Hematopoietic multipotent progenitor cell treated with erythropoietin and hydrocortisone succinate and interleukin-3 and kit ligand, for 17 days (in vitro differentiated cells): Measurements from ENCODE around the gene ALDH1A3.

ENCODE experiments used
- DNase-seq: peaks from one replicate; pipeline ENCODE4 v3.0.0-alpha.2; 2015; ENCODE audit warnings: low spot score

Gene ALDH1A3

GRCh38 chr15:100902436-100903167, 23.0 kb downstream of the ALDH1A3 start:
- DNase-seq, result no peak

- DNase-seq, result no peak
These were observed 23.5 kb downstream of the ALDH1A3 start for GRCh38 chr15:100903168-100903554.

DNA sequence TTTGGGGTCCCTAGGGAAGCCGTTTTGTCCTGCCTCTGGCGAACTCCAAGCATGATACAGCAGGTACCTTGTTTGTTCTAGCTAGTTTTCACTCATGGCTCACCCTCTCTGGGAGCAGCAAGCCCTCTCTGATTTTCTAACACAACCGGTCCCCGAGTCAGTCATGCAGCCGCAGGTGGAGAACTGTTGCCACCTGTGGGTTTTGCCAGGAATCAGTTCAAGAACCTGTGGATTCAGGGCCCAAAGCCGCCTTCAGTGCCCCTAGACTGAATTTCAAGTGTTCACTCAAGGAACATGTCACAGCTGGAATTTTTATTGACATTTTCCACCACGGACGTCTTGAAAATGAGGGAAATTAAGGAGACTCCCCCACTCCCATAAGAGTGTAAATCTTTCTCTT, 26.2 kb downstream of the ALDH1A3 start:
- no peak for DNase-seq

DNA sequence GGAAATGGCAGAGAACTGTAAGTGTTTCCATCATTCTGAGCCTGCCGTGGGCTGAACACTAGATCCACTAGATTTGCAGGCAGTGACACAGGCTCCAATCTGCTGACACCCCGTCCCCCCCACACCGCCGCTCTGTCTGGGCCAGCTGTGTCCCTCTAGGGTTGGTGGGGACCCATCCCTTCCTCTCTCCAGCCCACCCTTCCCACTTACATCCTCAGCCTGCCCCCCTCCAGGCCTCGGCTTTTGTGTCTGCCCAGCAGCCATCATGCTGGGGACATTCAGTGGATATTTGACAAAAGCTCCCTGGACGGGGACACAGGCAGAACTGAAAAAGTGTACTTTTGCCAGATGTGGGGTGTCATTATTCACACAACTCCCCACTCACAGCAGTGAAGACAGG, 28.8 kb downstream of the ALDH1A3 start:
- DNase-seq, result no peak

DNA sequence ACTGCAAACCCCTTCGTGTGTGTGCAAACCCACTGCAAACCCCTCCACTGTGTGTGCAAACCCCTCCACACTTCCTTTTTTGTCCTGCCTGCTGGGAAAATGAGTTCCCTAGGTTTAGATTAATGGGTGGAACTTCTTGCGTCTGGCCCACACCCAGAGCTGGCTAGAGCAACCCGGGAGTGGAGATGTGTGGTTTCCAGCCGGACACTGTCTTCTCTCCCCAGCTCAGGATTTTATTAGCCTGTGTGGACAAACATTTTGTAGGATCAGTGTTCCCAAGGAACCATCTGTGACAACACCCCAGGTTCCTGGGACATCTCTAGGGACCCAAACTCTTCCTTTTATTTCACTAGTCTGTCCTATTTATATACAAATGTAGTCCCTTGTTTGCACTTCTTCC, 29.9 kb downstream of the ALDH1A3 start:
- no peak for DNase-seq

DNA sequence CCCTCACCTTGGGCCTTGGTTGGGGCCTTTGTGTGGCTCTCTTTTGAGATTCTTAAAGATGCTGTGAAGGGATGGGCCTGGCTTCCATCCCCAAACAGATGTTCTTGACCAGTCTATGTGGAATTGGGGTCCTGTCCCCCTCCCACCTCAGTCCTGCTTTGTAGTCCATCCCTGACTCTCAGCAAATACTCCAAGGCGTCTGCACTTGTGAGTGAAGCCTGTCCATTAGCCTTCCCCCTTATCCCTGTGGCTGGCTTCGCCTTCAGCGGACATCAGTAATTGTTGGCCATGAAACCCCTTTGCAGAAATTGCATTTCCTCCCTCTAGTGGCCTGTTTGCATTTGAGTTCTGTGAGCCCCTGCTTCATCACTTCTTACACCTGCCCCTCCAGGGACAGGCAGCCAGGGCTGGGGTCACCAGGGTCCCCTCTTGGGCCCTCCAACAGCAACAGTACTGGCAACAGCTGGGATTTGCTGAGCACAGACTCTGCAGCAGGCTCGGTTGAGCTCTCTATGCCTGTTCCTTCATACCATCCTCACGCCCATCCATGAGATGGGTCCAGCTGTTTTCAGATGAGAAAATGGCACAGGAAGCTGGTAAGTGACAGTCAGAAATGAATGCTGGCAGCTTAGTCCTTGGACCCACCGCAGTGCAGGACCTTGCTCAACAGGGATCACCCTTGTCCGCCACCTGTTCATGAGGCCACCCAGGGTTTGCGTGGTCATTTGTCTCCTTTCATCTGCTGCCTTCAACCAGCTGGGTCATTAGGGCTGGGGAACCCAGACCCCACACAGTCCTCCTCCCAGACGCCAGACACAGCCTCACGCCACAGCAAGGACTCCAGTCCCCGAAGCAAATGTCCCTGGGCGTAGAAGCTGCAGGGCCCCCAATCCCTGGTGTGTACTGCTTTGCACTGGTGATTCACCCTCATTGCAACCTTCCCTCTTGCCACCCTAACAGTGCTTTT, 30.6 kb downstream of the ALDH1A3 start:
- DNase-seq, result no peak

- DNase-seq, result no peak
These were observed 31.5 kb downstream of the ALDH1A3 start for GRCh38 chr15:100911086-100911485.

DNA sequence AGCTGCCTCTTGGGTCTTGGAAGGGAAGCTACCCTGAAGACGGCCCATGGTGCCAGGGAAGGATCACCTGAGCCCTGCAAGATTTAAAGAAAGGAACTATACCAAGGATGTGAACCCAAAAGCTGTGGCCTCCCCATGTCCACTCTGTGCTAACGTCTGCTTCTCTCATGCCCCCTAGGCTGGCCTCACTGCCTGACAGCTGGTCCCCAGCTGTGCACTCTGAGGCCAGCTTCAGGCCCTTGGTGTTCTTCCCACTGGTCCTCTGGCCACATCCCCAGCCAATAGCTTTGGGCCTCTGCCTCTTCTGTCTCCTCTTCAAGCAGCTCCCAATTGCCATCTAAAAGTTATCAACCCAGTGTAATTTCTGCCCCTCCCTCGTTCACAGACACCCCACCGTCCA, 34.3 kb downstream of the ALDH1A3 start:
- no peak for DNase-seq

GRCh38 chr15:100914876-100915275, 35.2 kb downstream of the ALDH1A3 start:
- DNase-seq, result no peak

GRCh38 chr15:100918034-100918689, 38.5 kb downstream of the ALDH1A3 start:
- no peak for DNase-seq

DNA sequence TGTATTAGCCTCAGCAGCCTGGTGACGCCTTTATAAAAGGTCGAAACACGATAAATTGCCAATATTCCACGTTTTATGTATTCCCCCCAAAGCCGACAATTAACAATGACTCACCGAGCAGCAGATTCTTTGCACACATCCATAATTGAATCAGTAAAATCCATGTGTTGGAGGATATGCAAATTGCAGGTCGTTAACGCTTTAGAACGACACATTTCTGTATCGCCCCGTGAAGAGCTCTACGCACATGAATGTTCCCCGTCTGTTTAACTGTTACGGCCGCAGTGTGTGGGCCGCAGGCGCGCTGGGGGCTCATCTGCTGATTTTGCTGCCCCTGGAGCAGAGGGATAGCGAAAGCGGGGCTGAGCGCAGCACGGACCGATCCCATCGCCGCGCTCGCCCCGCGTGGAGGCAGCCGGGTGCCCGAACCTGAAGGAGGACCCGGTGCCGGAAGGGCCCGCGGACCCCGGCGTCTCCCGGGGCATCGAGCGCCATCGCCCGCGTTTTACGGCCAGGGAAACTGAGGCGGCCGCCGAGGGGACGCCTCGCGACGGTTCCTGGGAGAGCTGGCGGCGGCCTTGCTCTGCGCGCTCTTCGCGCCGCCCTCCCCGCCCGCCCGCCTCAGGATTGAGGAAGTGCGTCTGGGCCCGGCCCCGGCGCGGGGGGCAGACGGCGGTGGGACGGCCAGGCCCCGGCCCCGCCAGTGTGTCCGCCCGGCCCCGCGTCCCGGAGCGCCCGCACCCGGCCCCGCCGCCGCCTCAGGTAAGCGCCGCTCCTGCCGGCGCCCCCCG, 39.3 kb downstream of the ALDH1A3 start, which contains the start of gene LRRK1:
Gene LRRK1 (plus strand): TSS at position 668 of the 791 bp plus-strand sequence. CDS start 5,276 bp downstream, outside the sequence.
- no peak for DNase-seq

DNA sequence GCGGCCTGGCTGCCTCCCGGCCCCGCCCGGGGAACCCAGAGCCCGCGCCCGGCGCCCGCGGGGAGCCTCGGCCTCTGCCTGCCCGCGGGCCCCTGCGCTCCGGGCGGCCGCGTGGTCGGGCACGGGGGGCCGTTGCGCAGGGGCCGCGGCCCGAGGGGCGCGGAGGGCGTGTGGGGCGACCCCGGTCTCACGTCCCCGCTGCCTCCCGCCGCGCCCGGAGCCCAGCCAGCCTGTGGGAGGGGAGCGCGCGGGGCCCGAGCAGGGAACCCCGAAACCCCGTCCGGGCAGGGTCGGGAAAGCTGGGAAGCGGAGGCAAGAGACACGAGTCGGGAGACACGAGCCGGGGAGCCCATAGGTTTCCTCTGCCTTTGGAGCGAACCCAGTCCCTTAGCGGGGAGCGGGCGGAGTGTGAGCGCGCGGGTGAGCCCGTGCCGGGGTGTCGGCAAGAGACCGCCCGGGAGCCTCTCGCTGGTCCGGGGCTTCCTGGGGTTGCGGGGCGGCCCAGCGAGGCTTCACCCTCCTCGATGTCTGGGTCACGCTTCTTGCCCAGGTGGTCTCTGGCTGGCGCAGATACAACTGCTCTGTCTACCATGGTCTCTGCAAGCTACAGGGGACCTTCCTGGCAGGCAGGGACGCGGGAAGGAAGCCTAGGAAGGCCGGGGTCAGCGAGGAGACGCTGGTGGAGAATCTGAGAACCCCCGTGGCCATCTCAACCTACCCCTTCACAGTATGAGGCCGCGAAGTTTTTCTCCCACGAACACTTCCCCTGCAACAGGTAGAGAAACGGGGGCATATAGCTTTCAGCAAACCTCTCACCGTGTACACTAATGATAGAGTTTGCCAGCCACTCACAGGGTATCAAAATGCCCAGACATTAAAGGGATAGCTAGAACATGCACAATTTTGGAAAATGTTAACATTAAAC, 40.1 kb downstream of the ALDH1A3 start:
- no peak for DNase-seq

DNA sequence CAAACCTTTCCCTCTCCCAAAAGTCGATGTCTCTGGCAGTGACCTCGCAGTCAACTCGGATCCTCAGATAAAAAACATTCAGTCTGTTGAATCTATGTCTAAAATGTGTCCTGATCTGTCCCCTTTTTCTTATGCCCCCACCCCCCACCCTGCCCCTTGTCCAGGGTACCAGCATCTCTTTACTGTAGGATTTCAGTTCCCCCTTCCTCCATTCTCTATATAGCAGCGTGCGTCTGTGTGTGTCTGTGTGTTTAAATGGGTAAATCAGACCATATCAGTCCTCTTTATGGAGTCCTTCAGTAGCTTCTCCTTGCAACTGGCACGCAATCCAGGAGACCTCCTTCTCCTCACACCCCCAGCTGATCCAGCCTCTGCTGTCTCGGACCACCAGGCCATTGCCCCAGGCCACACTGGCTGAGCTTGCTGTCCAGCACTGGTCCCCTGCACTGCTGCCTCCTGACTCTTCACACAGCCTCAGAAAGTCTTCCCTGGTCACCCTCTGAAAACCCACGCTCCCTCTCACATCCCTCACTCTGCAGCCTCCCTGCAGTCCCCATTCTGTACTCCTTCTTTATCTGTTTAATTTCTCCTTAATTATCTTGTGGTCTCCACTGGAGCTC, 41.0 kb downstream of the ALDH1A3 start:
- no peak for DNase-seq

DNA sequence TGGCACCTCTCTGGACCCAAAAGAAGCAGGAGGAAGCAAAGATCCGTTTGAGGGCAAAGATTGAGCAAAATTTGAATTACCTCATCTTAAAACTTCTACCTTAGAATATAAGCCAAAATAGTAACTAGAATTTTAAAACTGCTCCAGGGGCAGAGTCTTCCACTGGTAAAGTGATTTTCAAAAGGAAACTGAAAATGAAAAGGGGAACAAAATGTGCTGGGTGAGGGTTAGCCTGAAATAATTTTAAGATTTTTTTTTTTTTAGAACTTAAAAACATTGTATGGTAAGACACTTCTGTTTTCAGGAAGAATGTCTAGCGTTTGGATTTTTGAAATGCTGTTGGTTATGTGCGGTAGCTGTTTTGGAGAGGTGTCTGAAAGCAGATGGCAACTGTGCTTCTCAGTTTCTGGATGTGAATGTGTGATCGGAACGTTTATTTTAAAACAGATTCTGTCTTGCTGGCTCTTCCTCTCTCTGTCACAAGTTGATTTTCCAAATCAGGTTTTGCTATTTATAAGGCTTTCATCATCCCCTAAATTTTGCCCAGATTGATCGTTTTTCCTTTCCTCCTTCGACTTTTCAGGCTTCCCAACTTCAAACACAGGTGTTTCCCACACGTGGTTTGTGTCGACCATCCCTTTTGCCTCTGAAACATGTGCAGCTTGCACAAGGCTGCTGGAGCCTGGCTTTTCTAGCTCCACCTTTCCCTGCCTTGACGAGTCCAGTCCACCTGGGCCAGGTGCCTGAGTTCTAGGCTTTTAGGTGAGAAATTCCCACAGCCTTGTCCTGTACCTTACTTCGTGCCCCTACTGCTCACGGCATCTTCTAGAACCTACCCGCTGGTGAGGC, 42.8 kb downstream of the ALDH1A3 start:
- no peak for DNase-seq

GRCh38 chr15:100923076-100923475, 43.4 kb downstream of the ALDH1A3 start:
- no peak for DNase-seq

- no peak for DNase-seq
These were observed 44.3 kb downstream of the ALDH1A3 start for GRCh38 chr15:100923902-100924301.

GRCh38 chr15:100924436-100924835, 44.8 kb downstream of the ALDH1A3 start:
- no peak for DNase-seq

DNA sequence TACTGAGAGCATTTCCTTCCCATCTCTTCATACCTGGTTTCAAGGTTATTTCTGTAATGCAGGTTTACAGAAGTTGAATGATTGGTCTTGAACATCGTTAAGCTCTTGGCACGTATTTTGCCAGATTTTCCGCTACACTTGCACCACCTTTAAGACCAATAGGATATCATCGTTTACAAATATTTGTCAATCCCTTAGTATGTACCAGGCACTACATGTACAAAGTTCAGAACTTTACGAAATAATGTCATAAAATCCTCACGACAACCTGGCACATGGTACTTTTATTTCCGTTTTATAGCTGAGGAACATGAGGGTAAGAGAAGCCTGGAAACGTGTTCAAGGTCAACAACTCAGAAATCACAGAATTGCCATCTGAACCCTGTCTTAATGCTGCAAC, 45.8 kb downstream of the ALDH1A3 start:
- no peak for DNase-seq

DNA sequence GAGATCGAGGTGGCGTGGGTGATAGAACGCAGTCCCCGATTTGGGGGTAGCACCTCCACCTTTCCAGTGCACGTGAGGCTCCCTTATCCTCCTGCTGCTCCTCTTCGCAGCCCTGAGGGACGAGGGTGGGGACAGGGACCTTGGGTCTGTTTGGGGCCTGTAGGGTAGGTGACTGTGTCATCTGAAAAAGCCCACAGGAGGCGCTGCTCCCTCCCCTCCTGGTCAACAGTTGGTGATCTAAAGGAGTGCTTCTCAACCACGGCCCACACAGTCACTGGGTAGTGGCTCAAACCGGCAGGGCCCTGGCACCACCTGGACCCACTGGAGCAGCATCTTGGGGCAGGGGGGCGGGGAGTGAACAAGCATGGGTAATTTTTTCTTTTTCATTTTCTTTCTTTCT, 46.6 kb downstream of the ALDH1A3 start:
- no peak for DNase-seq
